Dendritic cell treated with granulocyte-macrophage colony-stimulating factor and Interleukin-4, amounts not matched to agents 40 ng/mL and 50 ng/mL, for 4 days (primary cell): Measurements from ENCODE around the gene G2E3.
"Not testable (repeated sequence)": the region's sequence is repeated elsewhere in the genome, so short reads cannot be mapped to it uniquely, and the experiment has no call there.

ENCODE experiments used
- H3K27ac Mint-ChIP-seq: one replicate; pipeline ENCODE4 v1.8.0; 2022; ENCODE audit warnings: mild to moderate bottlenecking, mixed read lengths
- H3K27me3 Mint-ChIP-seq: one replicate; pipeline ENCODE4 v1.8.0; 2022; ENCODE audit warnings: mild to moderate bottlenecking, mixed read lengths
- H3K36me3 Mint-ChIP-seq: one replicate; pipeline ENCODE4 v1.8.0; 2022; ENCODE audit warnings: low read depth, mixed read lengths
- H3K4me1 Mint-ChIP-seq: one replicate; pipeline ENCODE4 v1.8.0; 2022; ENCODE audit warnings: low read depth, mixed read lengths
- H3K4me3 Mint-ChIP-seq: one replicate; pipeline ENCODE4 v1.8.0; 2022; ENCODE audit warnings: mild to moderate bottlenecking, moderate library complexity, mixed read lengths
- H3K9me3 Mint-ChIP-seq: one replicate; pipeline ENCODE4 v1.8.0; 2022; ENCODE audit warnings: mixed read lengths
- intact Hi-C: fragments of 100-400 bp; cut with micrococcal nuclease; formaldehyde crosslinking; loops from one replicate; pipeline ENCODE4 v1.15.0; 2022

G2E3 gene

DNA sequence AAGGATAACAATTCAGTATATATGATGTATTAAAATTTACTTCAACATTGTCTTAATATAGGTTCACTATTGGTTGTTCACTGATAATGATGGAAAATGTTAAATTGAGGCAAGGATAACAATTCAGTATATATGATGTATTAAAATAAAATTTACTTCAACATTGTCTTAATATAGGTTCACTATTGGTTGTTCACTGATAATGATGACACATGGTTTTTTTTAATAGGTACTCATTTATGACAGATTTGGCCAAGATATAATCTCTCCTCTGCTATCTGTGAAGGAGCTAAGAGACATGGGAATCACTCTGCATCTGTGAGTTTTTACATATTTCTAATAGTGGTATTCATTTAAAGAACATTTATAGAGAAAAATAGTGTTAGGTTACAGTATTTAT lies 71.3 kb downstream of the G2E3 start:
- Mint-ChIP-seq H3K27ac (no peak overlapping the region), H3K36me3 (peaks cover 46% of the 10 kb centered on the region), H3K27me3 (no peaks in the 10 kb centered on the region), H3K4me3 (no peak overlapping the region), H3K4me1 (peaks cover 11% of the 10 kb centered on the region), H3K9me3 (no peaks in the 10 kb centered on the region)
- intact Hi-C loops = no loop called here

DNA sequence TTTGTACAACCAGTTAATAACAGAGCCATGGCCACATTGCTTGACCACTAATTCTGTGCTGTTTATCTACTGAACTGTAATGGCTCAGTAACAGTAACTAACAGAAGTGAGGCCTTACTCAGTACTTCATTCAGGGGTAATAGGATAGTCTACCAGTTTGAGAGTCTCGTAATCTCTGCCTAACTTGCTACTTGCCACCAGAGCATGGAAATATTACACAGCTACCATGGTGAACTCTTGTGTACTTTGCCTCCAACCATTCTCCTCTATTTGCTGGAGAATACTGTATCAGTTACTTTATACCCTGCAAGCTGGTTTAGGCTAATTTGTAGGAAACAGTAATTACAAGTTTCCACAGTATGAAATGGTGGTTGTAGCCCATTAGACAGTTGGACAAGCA lies 73.8 kb downstream of the G2E3 start:
- Mint-ChIP-seq H3K4me3 (no peak overlapping the region), H3K4me1 (peaks cover 7% of the 10 kb centered on the region), H3K27me3 (no peaks in the 10 kb centered on the region), H3K9me3 (no peaks in the 10 kb centered on the region), H3K36me3 (peaks cover 61% of the 10 kb centered on the region), H3K27ac (no peak overlapping the region)
- intact Hi-C loops = no loop called here

DNA sequence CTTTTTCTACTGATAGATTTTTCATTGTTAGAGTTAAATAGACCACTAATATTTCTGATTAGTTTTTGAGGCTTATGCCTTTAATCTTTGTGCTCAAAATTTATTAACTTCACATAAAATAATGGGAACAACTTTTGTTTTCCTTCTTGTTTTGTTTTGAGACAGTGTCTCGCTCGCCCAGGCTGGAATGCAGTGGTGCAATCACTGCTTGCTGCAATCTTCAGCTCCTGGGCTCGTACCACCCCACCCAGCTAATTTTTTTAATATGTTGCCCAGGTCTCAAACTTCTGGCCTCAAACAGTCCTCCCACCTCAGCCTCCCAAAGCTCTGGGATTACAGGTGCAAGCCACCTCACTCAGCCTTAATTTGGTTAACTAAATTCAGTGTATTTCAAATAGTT lies 80.0 kb downstream of the G2E3 start:
- H3K27ac Mint-ChIP-seq = peak overlapping the region; percentile 61
- intact Hi-C loops = no loop called here
- H3K27me3 Mint-ChIP-seq = no peaks in the 10 kb centered on the region
- H3K9me3 Mint-ChIP-seq = peaks cover under 1% of the 10 kb centered on the region
- no peak overlapping the region for H3K4me3 Mint-ChIP-seq
- peaks cover 69% of the 10 kb centered on the region for H3K36me3 Mint-ChIP-seq
- H3K4me1 Mint-ChIP-seq = peaks cover 9% of the 10 kb centered on the region

- Mint-ChIP-seq H3K4me1 (peaks cover 9% of the 10 kb centered on the region), H3K9me3 (peaks cover 19% of the 10 kb centered on the region), H3K27ac (no peak overlapping the region), H3K4me3 (no peak overlapping the region), H3K36me3 (peaks cover 73% of the 10 kb centered on the region), H3K27me3 (no peaks in the 10 kb centered on the region)
- intact Hi-C loops = no loop called here
Observed at GRCh38 chr14:30641207-30641606, 82.2 kb downstream of the G2E3 start.

DNA sequence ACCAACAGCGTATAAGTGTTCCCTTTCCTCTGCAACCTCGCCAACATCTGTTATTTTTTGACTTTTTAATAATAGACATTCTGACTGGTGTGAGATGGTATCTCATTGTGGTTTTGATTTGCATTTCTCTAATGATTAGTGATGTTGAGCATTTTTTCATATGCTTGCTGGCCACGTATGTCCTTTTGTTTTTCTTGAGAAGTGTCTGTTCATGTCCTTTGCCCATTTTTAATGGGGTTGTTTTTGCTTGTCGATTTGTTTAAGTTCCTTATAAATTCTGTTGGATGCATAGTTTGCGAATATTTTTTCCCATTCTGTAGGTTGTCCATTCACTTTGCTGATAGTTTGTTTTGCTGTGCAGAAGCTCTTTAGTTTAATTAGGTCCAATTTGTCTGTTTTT lies 85.5 kb downstream of the G2E3 start:
- H3K27ac Mint-ChIP-seq, intact Hi-C loops: not testable (repeated sequence)

DNA sequence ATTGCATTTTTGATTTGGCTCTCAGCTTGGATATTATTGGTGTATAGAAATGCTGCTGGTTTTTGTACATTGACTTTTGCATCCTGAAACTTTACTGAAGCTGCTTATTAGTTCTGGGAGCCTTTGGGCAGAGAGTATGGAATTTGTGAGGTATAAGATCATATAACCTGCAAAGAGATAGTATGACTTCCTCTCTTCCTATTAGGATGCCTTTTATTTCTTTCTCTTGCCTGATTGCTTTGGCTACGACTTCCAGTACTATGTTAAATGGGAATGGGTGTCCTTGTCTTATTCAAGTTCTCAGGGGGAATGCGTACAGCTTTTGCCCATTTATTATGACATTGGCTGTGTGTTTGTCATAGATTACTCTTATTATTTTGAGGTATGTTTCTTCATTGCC lies 86.6 kb downstream of the G2E3 start:
- Mint-ChIP-seq H3K27me3 (no peaks in the 10 kb centered on the region), H3K4me1 (no peaks in the 10 kb centered on the region), H3K4me3 (no peak overlapping the region), H3K27ac (no peak overlapping the region), H3K9me3 (peaks cover 19% of the 10 kb centered on the region), H3K36me3 (peaks cover 76% of the 10 kb centered on the region)
- intact Hi-C loops = no loop called here

More for the DNA sequence above, 85.5 kb downstream of the G2E3 start:
- Mint-ChIP-seq H3K36me3 (peaks cover 76% of the 10 kb centered on the region), H3K9me3 (peaks cover 19% of the 10 kb centered on the region)
- H3K27me3 Mint-ChIP-seq, H3K4me1 Mint-ChIP-seq, H3K4me3 Mint-ChIP-seq: not testable (repeated sequence)

DNA sequence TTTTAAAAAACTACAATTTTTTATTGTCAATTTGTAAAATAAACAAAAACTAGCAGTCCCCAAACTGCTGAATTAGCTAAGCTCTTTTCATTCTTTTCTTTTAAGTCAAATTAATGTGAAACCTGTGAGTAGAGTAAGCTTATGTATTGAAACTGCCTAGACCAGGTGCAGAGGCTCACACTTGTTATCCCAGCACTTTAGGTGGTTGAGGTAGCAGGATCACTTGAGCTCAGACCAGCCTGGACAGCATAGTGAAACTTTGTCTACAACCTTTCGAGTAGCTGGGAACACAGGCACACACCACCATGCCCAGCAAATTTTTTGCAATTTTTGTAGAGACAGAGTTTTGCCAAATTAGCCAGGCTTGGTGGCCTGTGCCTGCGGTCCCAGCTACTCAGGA lies 89.5 kb downstream of the G2E3 start:
- Mint-ChIP-seq H3K36me3 (peaks cover 70% of the 10 kb centered on the region), H3K27me3 (no peaks in the 10 kb centered on the region), H3K27ac (no peak overlapping the region), H3K4me3 (no peak overlapping the region), H3K4me1 (no peaks in the 10 kb centered on the region), H3K9me3 (peaks cover 19% of the 10 kb centered on the region)
- intact Hi-C loops = no loop called here

GRCh38 chr14:30651937-30652336 lies 93.0 kb downstream of the G2E3 start:
- Mint-ChIP-seq H3K36me3 (peaks cover 36% of the 10 kb centered on the region), H3K27ac (no peak overlapping the region), H3K4me3 (no peak overlapping the region), H3K27me3 (no peaks in the 10 kb centered on the region), H3K4me1 (no peaks in the 10 kb centered on the region), H3K9me3 (no peaks in the 10 kb centered on the region)
- intact Hi-C loops = no loop called here

DNA sequence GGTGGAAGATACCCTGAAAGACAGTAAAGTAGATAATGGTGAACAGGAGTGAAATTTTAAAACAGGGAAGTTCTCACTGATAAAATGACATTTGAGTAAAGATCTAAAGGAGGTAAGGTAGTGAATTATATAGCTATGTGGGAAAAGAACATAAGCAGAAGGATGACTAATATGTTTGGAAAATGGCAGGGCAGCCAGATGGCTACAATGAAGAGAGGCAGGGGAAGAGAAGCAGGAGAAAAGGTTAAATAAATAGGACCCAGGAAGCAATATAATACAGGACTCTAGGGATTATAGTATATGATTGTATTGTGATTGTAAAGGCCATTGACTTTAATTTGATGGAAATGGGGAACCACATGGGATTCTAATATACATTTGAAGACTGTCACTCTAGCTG lies 96.2 kb downstream of the G2E3 start:
- Mint-ChIP-seq H3K27ac (no peak overlapping the region), H3K27me3 (no peaks in the 10 kb centered on the region), H3K4me1 (no peaks in the 10 kb centered on the region), H3K9me3 (no peaks in the 10 kb centered on the region), H3K36me3 (peaks cover 27% of the 10 kb centered on the region), H3K4me3 (no peak overlapping the region)
- intact Hi-C loops = no loop called here

- Mint-ChIP-seq H3K4me1 (no peaks in the 10 kb centered on the region), H3K27ac (no peak overlapping the region), H3K36me3 (peaks cover 29% of the 10 kb centered on the region), H3K27me3 (no peaks in the 10 kb centered on the region), H3K4me3 (no peak overlapping the region), H3K9me3 (no peaks in the 10 kb centered on the region)
- intact Hi-C loops = loop anchor here (2.0 kb wide), 1 partner anchor 251 kb away; no protein-coding TSS in a partner anchor
Observed at GRCh38 chr14:30655658-30656057, 96.7 kb downstream of the G2E3 start.

DNA sequence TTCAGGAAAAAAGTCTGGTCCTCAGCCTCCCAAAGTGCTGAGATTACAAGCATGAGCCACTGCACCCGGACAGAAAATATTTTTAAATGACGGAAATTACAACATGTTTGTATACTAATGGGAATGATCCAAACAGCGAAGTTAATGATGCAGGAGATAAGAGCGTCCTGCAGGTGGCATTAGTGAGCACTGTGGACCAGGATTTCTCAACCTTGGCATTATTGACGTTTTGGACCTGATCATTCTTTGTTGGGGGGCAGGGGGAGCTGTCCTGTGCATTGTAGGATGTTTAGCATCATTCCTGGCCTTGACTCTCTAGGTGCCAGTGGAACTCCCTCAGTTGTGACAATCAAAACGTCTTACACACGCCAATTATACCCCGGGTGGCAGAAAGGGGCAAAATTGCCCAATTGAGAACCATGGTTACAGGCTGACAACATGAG lies 97.3 kb downstream of the G2E3 start:
- Mint-ChIP-seq H3K36me3 (peaks cover 33% of the 10 kb centered on the region), H3K27ac (no peak overlapping the region), H3K4me3 (no peak overlapping the region), H3K9me3 (no peaks in the 10 kb centered on the region), H3K4me1 (no peaks in the 10 kb centered on the region), H3K27me3 (no peaks in the 10 kb centered on the region)
- intact Hi-C loops = loop anchor here (2.0 kb wide), 1 partner anchor 251 kb away; no protein-coding TSS in a partner anchor

- Mint-ChIP-seq H3K4me3 (no peak overlapping the region), H3K4me1 (no peaks in the 10 kb centered on the region), H3K27me3 (no peaks in the 10 kb centered on the region), H3K9me3 (no peaks in the 10 kb centered on the region), H3K27ac (no peak overlapping the region), H3K36me3 (peaks cover 28% of the 10 kb centered on the region)
- intact Hi-C loops = loop anchor here (2.0 kb wide), 1 partner anchor 250 kb away; no protein-coding TSS in a partner anchor
Observed at GRCh38 chr14:30657050-30657449, 98.1 kb downstream of the G2E3 start.

DNA sequence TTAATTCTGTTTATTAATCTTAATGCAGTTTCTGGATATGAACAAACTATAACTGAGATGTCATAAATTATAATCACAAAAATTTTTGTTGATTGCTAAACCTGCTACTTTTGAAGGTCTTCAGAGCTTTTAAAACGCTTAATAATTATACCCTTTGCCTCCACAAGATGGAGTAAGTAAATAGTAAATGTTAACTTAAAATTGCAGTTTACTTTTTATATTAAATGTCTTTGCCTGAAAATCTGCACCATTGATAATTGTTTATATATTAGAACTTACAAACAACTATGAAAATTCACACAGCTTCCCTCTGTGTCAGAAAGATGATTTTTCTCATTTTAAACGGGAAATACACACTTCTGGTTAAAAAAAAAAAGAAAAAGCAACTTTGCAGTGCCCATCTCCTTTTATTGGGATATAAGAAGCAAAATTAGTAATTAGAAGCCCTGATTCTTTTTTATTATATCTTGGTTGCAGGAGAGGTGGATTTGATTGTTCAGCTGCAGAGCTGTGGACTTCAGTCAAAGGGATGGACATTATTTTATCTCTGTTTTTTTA lies 98.7 kb downstream of the G2E3 start:
- no peaks in the 10 kb centered on the region for H3K4me1 Mint-ChIP-seq
- no peaks in the 10 kb centered on the region for H3K9me3 Mint-ChIP-seq
- H3K27ac Mint-ChIP-seq = no peak overlapping the region
- no peak overlapping the region for H3K4me3 Mint-ChIP-seq
- intact Hi-C loops = loop anchor here (2.0 kb wide), 1 partner anchor 249 kb away; no protein-coding TSS in a partner anchor
- H3K36me3 Mint-ChIP-seq = peaks cover 32% of the 10 kb centered on the region
- H3K27me3 Mint-ChIP-seq = no peaks in the 10 kb centered on the region

DNA sequence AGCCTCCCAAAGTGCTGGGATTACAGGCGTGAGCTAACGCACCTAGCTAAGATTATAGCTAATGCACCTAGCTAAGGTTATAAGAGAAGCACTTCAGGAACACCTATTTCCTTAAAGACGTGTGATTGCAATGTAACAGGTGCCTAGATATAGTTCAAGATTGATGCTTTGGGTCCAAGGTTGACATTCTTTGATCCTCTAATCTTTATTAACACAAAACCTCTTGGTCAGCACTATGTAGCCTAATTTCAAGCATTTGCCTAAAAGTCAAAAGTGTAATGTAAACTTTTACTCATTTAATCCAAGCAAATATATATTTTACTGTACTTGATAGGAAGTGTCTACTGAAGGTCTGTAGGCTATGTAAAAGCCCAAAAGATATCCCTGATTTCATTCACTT lies 99.7 kb downstream of the G2E3 start:
- H3K9me3 Mint-ChIP-seq = no peaks in the 10 kb centered on the region
- peaks cover 40% of the 10 kb centered on the region for H3K36me3 Mint-ChIP-seq
- intact Hi-C loops = no loop called here
- no peak overlapping the region for H3K27ac Mint-ChIP-seq
- H3K4me3 Mint-ChIP-seq = no peak overlapping the region
- no peaks in the 10 kb centered on the region for H3K27me3 Mint-ChIP-seq
- H3K4me1 Mint-ChIP-seq = no peaks in the 10 kb centered on the region

GRCh38 chr14:30669594-30669993 lies 110.6 kb downstream of the G2E3 start:
- no peaks in the 10 kb centered on the region for H3K27me3 Mint-ChIP-seq
- intact Hi-C loops = no loop called here
- peaks cover 30% of the 10 kb centered on the region for H3K36me3 Mint-ChIP-seq
- peaks cover 7% of the 10 kb centered on the region for H3K9me3 Mint-ChIP-seq
- H3K4me1 Mint-ChIP-seq = no peaks in the 10 kb centered on the region
- H3K27ac Mint-ChIP-seq = no peak overlapping the region
- H3K4me3 Mint-ChIP-seq = no peak overlapping the region
